T-helper 1 cell treated with Interleukin-12 subunit alpha and Interleukin-12 subunit beta and Interleukin-4 antibody, amounts not matched to agents 30 ng/mL and 1 ng/mL, for 36 hours (primary cell): Measurements from ENCODE around the gene NTN1. TPM values are rescaled to one million over a fixed set of nuclear protein-coding genes. Genes with fewer than 3 reads are reported as not detected.

ENCODE experiments used
- intact Hi-C: fragments of 100-400 bp; cut with micrococcal nuclease; formaldehyde crosslinking; loops from one replicate; pipeline ENCODE4 v1.15.1; 2024
- total RNA-seq: library from RNA; stranded (reverse); gene quantifications from 2 replicates; pipeline ENCODE4 v1.2.3, GENCODE V29; 2022

Gene NTN1
- total RNA-seq, 1 donor from 2014 or later = not detected

DNA sequence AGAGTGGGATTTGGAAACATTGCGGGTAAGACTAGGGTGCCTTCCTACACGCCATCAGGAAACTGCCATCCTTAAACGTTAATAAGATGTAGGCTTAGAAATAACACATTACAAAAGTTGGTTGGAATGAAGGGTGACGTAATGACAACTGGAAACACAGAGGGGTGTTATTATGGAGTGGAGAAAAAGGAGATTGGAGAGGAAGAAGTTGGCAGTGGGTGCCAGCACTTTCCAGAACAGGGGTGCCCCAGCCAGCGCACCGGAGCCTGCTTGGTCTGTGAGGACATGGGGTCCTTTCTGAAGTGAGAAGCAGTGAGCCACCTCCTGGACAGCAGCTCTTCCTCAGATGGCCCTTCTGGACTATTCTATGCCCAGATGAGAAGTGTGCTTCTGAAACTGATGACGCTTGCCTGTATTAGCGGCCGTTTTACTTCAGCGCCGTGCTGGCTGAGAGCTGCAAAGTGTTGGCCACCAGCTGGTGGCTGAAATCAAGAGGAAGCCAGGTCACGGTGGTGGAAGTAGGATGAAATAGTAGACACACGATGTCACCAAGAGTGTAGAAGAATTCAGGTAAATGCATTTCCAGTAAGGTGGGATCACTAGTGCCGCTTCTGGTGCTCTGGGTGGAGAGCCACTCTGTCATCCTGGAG, 244.8 kb downstream of the NTN1 start:
- intact Hi-C loops = no loop called here

DNA sequence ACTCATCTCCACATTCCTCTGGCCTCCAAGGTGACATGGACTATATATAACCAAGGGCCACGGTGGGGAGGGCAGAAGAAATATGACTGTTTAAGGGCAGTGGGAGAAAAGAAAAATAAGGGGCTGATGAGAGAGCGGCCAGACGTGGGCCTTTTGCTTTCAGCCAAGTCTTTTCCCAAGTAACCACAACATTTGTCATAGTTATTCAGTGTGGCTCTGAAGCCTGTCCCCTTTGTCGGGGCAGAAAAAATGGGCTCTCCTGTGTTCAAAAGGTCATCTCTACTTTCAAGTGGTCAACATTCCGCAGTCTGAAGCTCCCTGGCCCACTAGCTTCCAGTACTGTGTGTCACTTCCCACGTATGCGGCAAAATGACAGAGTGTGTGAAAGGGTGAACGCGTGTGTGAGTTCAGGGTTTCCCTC, 245.4 kb downstream of the NTN1 start:
- intact Hi-C loops = no loop called here

DNA sequence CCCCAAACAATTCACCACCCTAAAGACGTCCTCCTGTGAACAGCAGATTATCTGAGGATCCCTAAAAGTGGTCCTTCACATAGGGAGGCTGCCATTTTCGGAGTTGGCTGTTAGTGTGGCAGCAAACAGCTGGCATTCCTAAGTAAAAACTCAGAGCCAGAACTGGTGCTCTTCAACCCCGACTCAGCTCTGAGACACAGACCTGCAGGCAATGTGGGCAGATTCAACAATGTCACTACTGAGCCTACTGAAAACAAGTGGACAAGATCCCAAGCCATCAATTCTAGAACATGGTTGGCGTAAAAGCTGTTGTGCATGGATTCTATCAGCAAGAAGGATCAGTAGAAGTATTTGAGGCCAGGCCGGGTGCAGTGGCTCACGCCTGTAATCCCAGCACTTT, 247.2 kb downstream of the NTN1 start:
- intact Hi-C loops = no loop called here

DNA sequence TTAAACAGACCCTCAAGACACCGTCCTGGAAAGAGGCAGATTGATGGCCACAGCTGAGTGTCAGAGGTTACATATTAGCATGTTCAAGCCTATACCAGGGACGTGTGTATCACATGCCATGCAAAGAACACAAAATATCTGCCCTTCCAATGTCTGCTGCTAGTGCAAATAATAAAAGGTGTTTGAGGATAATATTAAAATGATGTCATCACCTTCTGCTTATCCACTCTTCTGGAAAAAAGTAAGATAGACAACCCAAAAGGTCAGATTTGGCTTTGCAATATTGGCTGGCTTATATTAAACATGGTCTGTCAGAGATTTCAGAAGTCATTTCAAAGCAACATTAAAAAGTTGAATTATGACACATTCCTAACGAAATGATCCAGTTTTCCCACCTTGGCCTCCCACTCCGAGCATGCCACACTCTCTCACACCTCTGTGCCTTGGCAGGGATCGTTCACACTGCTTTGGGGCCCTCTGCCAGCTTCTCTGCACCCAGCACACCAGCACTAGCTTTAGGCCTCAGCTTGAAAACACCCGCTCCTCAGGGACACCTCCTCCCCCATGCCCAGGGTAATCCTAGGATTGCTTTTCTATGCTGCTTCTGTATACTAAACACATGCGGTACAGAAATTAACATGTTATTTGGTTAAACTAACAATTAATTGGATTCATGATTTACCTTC, 248.2 kb downstream of the NTN1 start:
- intact Hi-C loops = loop anchor here (10.0 kb wide), 1 partner anchor 255 kb away; no protein-coding TSS in a partner anchor

DNA sequence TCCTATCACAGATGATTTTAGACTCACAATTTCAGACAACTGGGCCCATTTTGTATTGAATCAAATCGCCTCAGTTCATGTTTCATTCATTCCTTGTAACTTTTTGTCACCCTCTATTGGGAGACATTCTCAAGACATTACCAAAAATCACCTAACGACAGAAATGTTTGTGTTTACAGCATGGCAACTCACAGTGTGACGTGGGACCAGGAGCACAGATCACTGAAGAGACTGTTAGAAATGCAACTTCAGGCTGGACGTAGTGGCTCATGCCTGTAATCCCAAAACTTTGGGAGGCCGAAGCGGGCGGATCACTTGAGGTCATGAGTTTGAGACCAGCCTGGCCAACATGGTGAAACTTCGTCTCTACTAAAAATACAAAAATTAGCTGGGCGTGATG, 249.6 kb downstream of the NTN1 start:
- intact Hi-C loops = loop anchor here (10.0 kb wide), 1 partner anchor 254 kb away; no protein-coding TSS in a partner anchor

DNA sequence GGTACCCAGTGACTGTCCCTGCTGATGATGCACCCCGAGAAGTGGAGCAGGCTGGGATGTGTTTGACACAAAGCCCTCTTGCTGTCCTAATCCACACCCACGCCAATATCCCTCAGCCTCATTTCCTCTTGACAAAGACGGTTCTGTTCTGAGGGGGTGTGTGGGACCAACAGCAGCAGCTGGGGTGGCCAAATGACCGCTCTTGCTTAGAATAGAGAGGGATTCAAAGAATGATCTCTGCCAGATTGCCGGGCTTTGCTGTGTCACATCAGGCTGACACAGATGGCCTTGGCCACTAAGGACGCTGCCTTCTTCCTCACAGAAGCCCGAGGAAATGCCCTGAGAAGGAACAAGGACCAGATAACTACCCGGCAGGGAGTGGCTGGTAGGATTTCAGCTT, 250.7 kb downstream of the NTN1 start:
- intact Hi-C loops = loop anchor here (10.0 kb wide), 1 partner anchor 253 kb away; no protein-coding TSS in a partner anchor

DNA sequence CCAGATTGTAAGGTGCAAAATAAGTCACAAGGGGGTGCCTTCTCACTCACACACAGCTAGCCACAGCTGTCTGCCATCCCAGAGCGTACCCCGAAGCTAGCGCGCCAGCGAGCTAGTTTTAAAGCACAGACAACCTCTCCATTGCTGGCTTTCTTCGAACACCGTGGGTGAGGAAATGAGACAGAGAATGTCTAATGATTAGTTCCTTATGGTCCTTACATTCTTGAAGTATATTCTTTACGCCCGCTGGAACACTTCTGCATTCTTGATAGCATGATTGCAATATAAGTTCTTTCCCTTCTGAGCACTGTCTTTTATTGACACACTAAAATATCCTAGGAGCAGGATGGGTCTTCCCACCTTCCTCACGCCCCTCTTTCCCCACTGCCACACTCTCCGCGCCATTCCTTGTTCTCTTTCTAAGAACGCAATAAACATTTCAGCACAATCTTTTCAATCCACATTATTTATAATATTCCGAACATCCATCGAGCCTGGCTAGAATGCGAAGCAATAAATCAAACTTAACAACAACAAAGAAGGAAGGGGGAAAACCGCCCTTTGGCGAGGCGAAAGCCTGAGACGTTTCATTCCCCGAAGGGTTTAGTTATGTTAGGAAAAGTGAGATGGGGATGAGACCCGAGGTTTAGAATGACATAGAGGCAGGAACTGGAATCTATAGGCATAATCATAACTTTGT, 251.3 kb downstream of the NTN1 start:
- intact Hi-C loops = loop anchor here (10.0 kb wide), 1 partner anchor 252 kb away; no protein-coding TSS in a partner anchor

DNA sequence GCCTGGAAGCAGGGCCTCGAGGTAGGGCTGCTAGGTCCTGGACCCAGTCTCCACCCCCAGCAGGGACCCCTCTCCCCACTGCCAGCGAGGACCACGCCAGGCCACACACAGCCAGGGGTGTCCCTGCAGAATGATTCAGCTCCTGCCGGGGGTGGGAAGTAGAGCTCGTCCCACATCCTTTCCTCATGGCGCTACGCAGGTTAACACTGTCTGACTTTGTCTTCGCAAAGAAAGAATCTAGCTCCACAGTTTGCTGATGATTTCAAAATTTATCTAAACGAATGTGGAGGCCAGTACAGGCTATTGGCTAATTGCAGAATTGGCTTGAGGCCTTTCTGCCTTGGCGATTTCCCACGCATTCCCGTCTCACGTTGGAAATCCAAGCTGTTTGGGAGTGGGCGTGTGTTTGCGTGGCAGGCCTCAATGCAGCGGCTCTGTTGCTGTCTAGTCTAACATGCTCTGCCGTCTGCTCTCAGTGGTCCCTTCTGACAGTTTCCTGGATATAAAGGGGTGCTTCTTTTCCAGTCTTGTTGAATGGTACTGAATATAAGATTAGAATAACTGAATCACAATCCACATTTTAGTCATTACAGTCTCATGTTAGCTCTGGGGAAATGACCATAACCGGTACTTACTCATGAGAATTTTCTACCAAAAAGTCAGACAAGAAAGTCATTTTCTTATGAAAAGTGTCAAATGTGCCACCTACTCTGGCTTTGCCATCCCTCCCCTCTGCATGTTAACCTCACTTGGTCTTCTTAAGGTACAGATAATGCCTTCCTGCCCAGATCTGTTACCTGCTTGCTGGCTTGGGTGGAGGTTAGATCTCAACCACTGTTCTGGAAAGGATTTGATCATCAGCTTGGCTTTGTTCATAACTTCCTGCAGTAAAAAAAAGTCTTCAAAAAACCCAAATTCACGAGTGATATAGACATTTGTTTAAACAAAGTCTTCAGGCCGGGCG, 252.4 kb downstream of the NTN1 start:
- intact Hi-C loops = loop anchor here (1.0 to 10.0 kb wide), 2 partner anchors 17 to 251 kb away; no protein-coding TSS in a partner anchor

DNA sequence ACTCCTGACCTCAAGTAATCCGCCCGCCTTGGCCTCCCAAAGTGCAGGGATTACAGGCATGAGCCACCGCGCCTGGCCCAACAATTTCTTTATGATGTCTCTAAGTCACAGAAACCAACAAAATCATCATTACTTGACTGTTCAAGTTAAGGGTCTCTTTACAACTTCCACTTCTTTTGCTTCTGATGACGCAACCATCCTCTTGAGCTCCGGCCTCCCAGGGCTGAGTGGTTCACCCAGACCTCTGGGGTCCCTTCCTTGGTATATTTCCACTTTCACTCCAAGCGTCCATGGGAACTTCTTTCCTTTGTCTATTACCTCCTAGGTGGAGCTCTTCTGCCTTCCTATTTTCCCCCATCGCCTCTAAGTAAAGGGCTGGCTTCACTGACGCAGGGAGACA, 253.7 kb downstream of the NTN1 start:
- intact Hi-C loops = loop anchor here (1.0 to 10.0 kb wide), 2 partner anchors 15 to 250 kb away; no protein-coding TSS in a partner anchor

DNA sequence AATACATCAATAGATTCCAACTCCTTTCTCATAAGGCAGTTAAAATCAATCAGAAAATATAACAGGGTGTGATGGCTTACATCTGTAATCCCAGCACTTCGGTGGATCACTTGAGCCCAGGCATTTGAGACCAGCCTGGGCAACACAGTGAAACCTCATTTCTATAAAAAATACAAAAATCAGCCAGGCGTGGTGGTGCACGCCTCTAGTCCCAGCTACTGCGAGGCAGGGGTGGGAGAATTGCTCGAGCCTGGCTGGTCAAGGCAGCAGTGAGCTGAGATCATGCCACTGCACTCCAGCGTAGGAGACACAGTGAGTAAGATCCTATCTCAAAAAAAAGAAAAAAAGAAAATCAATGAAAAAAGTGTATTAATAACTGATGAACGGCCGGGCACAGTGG, 258.6 kb downstream of the NTN1 start:
- intact Hi-C loops = loop anchor here (10.0 kb wide), 1 partner anchor 245 kb away; no protein-coding TSS in a partner anchor

DNA sequence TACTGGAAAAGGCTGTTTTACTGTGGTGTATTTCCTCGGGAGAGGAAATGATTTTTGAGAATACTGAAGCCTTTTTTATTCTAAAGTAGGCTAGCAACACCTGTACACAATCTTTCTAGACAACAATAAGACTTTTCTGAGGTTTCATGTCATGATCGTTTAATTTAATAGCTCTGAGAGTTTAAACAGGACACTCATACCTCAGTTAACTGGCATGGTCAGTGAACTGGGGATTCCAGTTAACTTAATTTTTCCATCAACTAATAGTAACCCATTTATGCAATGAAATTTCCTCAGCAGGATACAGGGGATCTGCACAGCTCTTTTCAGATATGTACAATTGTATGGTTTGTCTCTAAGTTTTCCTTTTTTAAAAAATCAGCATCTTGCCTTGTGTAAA, 262.6 kb downstream of the NTN1 start:
- intact Hi-C loops = no loop called here

DNA sequence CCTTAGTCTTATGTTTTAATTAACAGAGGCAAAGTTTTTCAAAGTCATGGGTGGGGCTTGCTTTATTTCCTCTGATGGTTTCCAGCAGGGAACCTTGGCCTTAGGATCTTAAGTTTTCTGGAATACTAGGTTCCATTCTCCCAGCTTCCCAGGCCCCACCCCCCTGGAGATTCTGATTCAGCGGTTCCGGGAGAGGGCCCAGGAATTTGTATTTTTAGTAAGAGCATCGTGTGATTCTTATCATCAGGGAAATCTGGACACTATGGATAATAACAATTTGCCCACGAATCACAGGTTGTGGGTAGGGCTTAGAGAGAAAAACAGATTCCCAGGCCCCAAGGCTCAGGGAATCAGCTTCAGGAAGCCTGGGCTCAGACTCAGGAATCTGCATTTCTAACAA, 263.6 kb downstream of the NTN1 start:
- intact Hi-C loops = no loop called here

DNA sequence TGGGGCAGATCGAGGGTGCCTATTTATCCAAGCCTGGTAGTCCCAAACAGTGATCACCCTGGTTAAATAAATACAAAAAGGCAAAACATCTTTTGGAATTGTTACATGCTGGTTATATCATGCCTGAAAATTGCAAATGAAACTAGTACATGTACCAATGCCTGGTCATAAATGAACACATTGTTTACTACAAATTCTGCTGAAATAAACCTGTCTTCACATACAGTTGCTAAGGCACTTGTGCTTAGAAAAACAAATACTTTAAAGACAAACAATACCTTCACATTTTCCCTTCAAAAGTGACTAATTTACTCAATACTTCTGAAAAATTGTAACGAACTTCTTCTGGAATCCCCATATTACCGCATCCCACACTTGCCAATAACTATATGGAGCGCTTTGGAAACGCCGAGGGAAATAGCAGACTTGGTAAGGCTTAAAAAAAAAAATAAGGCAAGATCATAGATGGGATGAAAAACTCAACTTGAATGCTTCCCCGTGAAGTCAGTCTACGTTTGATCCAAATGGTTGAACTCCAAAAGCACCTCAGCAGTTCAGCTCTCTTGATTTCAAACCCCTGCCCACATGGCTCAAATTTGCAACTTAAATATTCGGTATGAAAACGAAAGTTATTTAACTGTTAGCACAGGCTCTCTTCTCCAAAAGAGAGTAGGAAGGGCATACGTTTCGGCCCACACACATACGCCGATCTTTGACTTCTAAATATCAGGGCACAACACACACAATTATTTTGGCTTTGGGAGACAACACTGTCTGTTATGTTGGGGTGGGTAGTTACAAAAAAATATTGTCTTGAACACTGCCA, 264.5 kb downstream of the NTN1 start:
- intact Hi-C loops = no loop called here

DNA sequence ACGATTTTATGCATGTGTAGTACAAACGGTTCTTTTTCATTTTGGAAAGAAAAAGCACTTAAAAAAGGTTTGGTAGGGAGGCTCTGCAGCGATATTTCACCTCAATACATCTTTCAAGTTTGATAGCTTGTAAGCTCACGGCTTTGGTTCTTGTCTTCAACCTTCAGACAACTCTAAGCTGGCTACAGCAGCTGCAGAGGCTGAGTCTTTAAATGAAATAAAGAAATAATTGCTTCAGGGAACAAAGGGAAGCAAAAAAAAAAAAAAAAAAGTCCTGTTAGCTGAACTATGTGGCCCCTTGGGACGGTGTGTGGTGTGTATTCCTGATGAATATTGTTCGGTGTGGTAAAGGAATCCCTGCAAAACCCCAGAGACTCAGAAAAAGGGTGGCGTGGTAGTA, 265.1 kb downstream of the NTN1 start:
- intact Hi-C loops = no loop called here

DNA sequence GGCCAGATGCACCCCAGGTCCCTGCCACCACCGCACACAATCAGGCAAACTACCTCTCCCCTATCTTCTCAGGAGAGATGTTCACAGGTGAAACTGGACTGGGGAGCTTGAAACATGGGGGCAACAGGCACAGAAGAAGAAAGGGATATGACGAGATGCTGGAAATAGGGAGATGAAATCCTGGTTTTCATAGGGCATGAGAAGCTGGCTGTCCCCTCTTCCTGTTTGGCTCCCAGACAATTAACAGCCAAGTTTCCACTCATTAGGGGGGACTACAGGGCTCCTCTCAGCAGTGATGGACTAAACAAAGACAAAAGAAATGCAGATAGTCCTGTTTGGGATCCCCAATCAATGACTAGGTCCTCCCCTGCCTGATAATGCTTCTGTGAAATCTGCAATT, 266.0 kb downstream of the NTN1 start:
- intact Hi-C loops = no loop called here

DNA sequence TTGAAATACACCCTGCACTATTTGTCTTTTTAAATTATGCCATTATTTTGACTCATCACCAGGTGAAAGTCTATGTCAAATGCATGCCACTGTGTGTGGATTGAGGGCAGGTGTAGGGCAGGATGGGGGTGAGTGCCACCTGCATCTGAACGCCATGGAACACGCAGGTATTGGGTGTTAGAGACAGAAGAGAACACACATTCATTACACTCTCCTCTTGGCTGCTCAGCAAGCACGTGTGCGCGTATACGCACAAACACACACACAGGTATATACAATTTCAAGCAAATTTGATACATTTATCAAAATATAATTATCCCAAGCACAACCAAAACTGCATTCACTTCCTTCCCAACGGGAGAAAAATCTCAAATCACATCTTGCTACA, 268.9 kb downstream of the NTN1 start:
- intact Hi-C loops = loop anchor here (1.0 to 5.0 kb wide), 2 partner anchors 16 to 298 kb away; no protein-coding TSS in a partner anchor

DNA sequence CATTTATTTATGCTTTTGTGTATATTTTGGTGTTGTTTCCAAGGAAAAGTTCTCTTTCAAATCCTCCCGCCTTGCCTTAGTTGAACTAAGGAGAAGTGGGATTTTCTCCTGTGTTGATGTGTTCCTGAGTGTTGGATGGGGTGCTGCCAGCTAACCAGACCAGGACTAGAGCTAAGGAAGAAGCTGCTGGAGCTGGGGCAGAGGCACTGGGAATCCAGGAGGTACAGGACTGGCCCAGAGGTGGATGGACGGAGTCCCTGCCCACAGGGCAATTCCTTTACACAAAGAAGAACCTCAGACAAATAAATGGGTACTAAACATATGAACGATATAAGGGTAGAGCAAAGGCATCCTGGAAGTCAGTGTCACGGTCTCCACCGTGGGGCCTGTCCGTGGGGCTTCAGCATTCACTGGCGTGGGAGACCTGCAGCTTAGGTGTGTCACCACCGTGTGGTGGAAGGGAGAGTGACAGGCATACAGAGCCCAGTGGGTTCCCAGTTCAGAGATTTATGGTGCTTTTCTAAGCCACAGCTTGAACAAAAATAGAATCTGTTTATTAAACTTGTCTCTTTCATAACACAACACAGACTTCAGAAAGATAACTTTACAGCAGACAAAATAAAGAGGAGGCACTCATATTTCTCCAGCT, 270.7 kb downstream of the NTN1 start:
- intact Hi-C loops = loop anchor here (1.0 to 5.0 kb wide), 2 partner anchors 177 to 300 kb away; no protein-coding TSS in a partner anchor

DNA sequence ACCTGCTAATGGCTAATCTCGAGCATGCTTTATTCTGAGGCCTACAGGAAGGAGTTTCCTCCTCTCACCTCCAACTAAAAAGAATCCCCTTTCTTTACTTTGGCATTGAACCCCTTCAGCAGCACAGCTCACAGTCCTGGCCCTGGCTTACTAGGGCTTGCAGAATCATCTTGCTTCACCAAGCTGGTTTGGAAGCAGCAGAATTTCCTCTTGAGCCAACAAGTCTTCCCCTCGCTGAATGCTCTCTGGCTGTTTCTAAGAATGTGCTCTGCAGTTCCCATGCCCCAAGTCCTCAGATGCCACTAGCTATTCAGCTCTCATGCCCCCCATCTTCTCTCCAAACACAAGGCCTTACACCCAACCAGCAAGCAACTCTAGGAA, 271.2 kb downstream of the NTN1 start:
- intact Hi-C loops = loop anchor here (1.0 to 5.0 kb wide), 2 partner anchors 177 to 300 kb away; no protein-coding TSS in a partner anchor
